DND-41 (cell line): ENCODE data around the gene USH1G.

Source experiments
- EZH2 ChIP-seq: IDR thresholded peaks from 3 replicates; pipeline ENCODE4 v1.6.1; 2012; ENCODE audit warnings: borderline replicate concordance, low read depth, mild to moderate bottlenecking, moderate library complexity, low read length, inconsistent platforms; ENCODE audit not compliant: severe bottlenecking
- TF ChIP-seq, protein P1 (sequence below): IDR thresholded peaks from 2 replicates; pipeline ENCODE4 v1.5.1; 2012; ENCODE audit warnings: borderline replicate concordance, low read length, moderate library complexity, mild to moderate bottlenecking; ENCODE audit not compliant: poor library complexity, severe bottlenecking; ENCODE audit errors: extremely low read depth

DNA sequence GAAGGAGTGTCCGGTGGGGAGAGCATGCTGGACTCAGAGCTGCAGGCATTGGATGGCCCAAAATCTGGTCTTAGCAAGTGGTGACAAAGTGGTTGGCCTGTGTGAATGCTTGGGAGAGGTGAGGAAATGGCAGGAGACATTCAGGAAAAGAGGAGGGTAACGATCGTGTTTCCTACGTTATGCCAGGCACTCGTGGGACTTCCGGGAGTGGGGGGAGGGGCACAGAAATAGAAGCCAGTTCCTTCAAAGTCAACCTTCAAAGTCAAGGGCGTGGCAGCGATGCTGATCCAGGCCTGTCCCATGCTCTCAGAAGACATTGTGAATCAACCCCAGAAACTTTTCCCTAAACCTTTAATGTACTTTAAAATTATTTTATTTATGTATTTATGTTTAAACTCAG is 16.5 kb upstream of the USH1G start:
- TF ChIP-seq, protein P1, sequence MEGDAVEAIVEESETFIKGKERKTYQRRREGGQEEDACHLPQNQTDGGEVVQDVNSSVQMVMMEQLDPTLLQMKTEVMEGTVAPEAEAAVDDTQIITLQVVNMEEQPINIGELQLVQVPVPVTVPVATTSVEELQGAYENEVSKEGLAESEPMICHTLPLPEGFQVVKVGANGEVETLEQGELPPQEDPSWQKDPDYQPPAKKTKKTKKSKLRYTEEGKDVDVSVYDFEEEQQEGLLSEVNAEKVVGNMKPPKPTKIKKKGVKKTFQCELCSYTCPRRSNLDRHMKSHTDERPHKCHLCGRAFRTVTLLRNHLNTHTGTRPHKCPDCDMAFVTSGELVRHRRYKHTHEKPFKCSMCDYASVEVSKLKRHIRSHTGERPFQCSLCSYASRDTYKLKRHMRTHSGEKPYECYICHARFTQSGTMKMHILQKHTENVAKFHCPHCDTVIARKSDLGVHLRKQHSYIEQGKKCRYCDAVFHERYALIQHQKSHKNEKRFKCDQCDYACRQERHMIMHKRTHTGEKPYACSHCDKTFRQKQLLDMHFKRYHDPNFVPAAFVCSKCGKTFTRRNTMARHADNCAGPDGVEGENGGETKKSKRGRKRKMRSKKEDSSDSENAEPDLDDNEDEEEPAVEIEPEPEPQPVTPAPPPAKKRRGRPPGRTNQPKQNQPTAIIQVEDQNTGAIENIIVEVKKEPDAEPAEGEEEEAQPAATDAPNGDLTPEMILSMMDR: no peak
- no peak for TF ChIP-seq EZH2
